ENCODE data around the gene COL10A1. TPM values are rescaled to one million over a fixed set of nuclear protein-coding genes. Genes with fewer than 3 reads are reported as not detected.

COL10A1 gene
- total and polyA plus RNA-seq, 2 of the 4 experiments (the other 2 are of a cell fraction), result 0.05 TPM; not detected in 1

- Histone ChIP-seq H2AFZ (replicated peaks; ENCODE audit: low read length, poor library complexity) (no peak overlapping the region), H4K5ac (ENCODE audit: low read depth, low read length) (no peak overlapping the region), H3K27ac (ENCODE audit: insufficient read depth, low read length) (no peak overlapping the region), H2BK120ac (ENCODE audit: low read depth, low read length) (no peak overlapping the region), H4K91ac (ENCODE audit: insufficient read depth, low read depth, low read length) (no peak overlapping the region), H3K79me1 (ENCODE audit: low read depth in 1 of 2, low read length in 2 of 2) (no peaks in the 10 kb centered on the region), H3K4me1 (ENCODE audit: control insufficient read depth, insufficient read depth, low read length) (no peaks in the 10 kb centered on the region), H3K18ac (ENCODE audit: low read depth, low read length) (no peak overlapping the region), H2AK9ac (replicated peaks; ENCODE audit: low read depth, low read length, poor library complexity) (no peak overlapping the region), H3K4me2 (ENCODE audit: low read depth, low read length) (no peak overlapping the region), H2BK15ac (ENCODE audit: low read depth, low read length) (no peak overlapping the region), H3K9me3 (ENCODE audit: control insufficient read depth, insufficient read depth, low read length) (no peaks in the 10 kb centered on the region), H3K9me1 (ENCODE audit: insufficient read depth, low read length) (no peaks in the 10 kb centered on the region; the same call in 1 of the 2 replicates), H3K36me3 (ENCODE audit: control insufficient read depth, insufficient read depth, low read length) (peaks cover 1% of the 10 kb centered on the region; the same call in 1 of the 2 replicates), H2AK5ac (ENCODE audit: low read depth, low read length) (no peak overlapping the region), H3K14ac (replicated peaks; ENCODE audit: low read depth, low read length) (no peak overlapping the region), H3K56ac (ENCODE audit: extremely low read depth, insufficient read depth, low read length) (no peak overlapping the region), H3K4ac (ENCODE audit: low read depth, low read length) (no peak overlapping the region), H3K9ac (ENCODE audit: low read depth, low read length) (no peak overlapping the region), H3K27me3 (ENCODE audit: control insufficient read depth, insufficient read depth, low read length) (no peaks in the 10 kb centered on the region), H2BK20ac (ENCODE audit: low read depth, low read length) (no peak overlapping the region), H3K23ac (ENCODE audit: low read depth, low read length) (no peak overlapping the region), H2BK5ac (ENCODE audit: low read depth, low read length, poor library complexity, severe bottlenecking) (no peak overlapping the region), H4K8ac (ENCODE audit: low read depth in 2 of 2, low read length in 2 of 2) (no peak overlapping the region), H4K20me1 (ENCODE audit: insufficient read depth, low read length) (no peaks in the 10 kb centered on the region), H3K4me3 (ENCODE audit: insufficient read depth, low read depth, low read length) (no peak overlapping the region)
- ChIA-PET POLR2A (ENCODE audit: unreplicated experiment) (no interaction called here), CTCF (no interaction called here)
- 63% methylated on average over 2 of the region's 3 CpGs; no CpG with 5 or more reads in 1 of the 2 experiments for WGBS, 2 experiments (ENCODE audit: extremely low coverage in 2 of 2, insufficient read length in 1 of 2)
- intact Hi-C loops (cut with micrococcal nuclease), result no loop called here
- dilution Hi-C loops (cut with HindIII; ENCODE audit: low sequenced_read_pairs, unreplicated experiment), result no loop called here
- no peak for TF ChIP-seq SMC3 (IDR thresholded peaks at IDR 0.05; ENCODE audit: low read depth, low read length)
- no peak for TF ChIP-seq ELK1 (IDR thresholded peaks at IDR 0.05; ENCODE audit: borderline replicate concordance, low read depth, low read length)
- no peak for TF ChIP-seq USF2 (IDR thresholded peaks at IDR 0.05; ENCODE audit: low read depth, low read length)
- TF ChIP-seq RFX5 (IDR thresholded peaks at IDR 0.05; ENCODE audit: low read depth, low read length), result no peak
- TF ChIP-seq NFE2L2 (IDR thresholded peaks at IDR 0.05; ENCODE audit: low read depth, low read length), result no peak
- TF ChIP-seq POLR2A (IDR thresholded peaks at IDR 0.05; ENCODE audit: low read depth, low read length), result no peak
- TF ChIP-seq BHLHE40 (IDR thresholded peaks at IDR 0.05; ENCODE audit: low read depth, low read length), result no peak
- TF ChIP-seq CEBPB (IDR thresholded peaks at IDR 0.05; ENCODE audit: low read depth, low read length), result no peak
- TF ChIP-seq MAFK (IDR thresholded peaks at IDR 0.05; ENCODE audit: low read depth, low read length), result no peak
- no peak for TF ChIP-seq CHD1 (IDR thresholded peaks at IDR 0.05; ENCODE audit: low read depth, low read length)
- TF ChIP-seq FOS (IDR thresholded peaks at IDR 0.05; ENCODE audit: low read depth, low read length), result no peak
- no peak for TF ChIP-seq CTCF (conservative IDR thresholded peaks at IDR 0.05; ENCODE audit: low read depth, low read length)
- no peak for TF ChIP-seq RCOR1 (IDR thresholded peaks at IDR 0.05; ENCODE audit: insufficient replicate concordance, low read length)
- no peak for TF ChIP-seq MXI1 (IDR thresholded peaks at IDR 0.05; ENCODE audit: borderline replicate concordance, low read depth, low read length)
- no peak for TF ChIP-seq RAD21 (IDR thresholded peaks at IDR 0.05; ENCODE audit: low read length)
- TF ChIP-seq MAZ (IDR thresholded peaks at IDR 0.05; ENCODE audit: borderline replicate concordance, low read depth, low read length), result no peak
- BruUV-seq (replicated peaks), result no TSS peak
- ATAC-seq (ENCODE audit: low read depth) (no peak), DNase-seq (no peak)
- in situ Hi-C loops (cut with MboI; ENCODE audit: low sequenced_read_pairs), result no loop called here
Observed at GRCh38 chr6:116133453-116133852, 7.5 kb upstream of the COL10A1 start.
